GM13976 (cell line): Measurements from ENCODE around the gene AGFG1.

Experiments used
- DNase-seq: peaks from one replicate; pipeline ENCODE4 v3.0.0; 2012; ENCODE audit warnings: low spot score
- in situ Hi-C: fragments of 300-500 bp; cut with MboI; formaldehyde crosslinking; loops from one replicate; pipeline ENCODE4 v1.12.0; 2022; ENCODE audit warnings: low sequenced_read_pairs, mixed read lengths, inconsistent platforms; ENCODE audit not compliant: unreplicated experiment
- TF ChIP-seq, protein P1 (sequence below): IDR thresholded peaks from 2 replicates; pipeline ENCODE4 v1.5.1; 2012; ENCODE audit warnings: borderline replicate concordance, mild to moderate bottlenecking; ENCODE audit not compliant: insufficient read depth; ENCODE audit errors: extremely low read depth, missing control alignments, control extremely low read depth

The AGFG1 gene, protein sequence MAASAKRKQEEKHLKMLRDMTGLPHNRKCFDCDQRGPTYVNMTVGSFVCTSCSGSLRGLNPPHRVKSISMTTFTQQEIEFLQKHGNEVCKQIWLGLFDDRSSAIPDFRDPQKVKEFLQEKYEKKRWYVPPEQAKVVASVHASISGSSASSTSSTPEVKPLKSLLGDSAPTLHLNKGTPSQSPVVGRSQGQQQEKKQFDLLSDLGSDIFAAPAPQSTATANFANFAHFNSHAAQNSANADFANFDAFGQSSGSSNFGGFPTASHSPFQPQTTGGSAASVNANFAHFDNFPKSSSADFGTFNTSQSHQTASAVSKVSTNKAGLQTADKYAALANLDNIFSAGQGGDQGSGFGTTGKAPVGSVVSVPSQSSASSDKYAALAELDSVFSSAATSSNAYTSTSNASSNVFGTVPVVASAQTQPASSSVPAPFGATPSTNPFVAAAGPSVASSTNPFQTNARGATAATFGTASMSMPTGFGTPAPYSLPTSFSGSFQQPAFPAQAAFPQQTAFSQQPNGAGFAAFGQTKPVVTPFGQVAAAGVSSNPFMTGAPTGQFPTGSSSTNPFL

DNA sequence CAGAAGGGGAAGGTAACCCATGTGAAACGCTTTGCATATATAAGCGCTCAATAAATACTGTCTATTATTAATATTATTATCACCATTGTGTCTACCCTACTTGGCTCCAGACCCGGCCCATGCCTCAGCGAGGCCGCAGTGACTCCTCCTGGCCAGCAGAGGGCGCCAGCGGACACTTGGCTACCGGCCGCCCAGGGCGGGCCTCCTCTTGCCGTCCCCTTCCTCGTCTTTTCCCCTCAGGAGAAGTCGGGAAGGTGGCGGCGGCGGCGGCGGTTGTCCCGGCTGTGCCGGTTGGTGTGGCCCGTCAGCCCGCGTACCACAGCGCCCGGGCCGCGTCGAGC, at the start of gene AGFG1:
TSS of gene AGFG1 (plus strand) at position 233 of the 341 bp plus-strand sequence. CDS start 266 bp downstream, outside the sequence.
- TF ChIP-seq, protein P1, sequence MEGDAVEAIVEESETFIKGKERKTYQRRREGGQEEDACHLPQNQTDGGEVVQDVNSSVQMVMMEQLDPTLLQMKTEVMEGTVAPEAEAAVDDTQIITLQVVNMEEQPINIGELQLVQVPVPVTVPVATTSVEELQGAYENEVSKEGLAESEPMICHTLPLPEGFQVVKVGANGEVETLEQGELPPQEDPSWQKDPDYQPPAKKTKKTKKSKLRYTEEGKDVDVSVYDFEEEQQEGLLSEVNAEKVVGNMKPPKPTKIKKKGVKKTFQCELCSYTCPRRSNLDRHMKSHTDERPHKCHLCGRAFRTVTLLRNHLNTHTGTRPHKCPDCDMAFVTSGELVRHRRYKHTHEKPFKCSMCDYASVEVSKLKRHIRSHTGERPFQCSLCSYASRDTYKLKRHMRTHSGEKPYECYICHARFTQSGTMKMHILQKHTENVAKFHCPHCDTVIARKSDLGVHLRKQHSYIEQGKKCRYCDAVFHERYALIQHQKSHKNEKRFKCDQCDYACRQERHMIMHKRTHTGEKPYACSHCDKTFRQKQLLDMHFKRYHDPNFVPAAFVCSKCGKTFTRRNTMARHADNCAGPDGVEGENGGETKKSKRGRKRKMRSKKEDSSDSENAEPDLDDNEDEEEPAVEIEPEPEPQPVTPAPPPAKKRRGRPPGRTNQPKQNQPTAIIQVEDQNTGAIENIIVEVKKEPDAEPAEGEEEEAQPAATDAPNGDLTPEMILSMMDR, result peak; percentile 99
- peak; percentile 90 for DNase-seq
- in situ Hi-C loops, result no loop called here

GRCh38 chr2:227423656-227424499, 48.1 kb upstream of the AGFG1 start:
- in situ Hi-C loops, result no loop called here
- no peak for DNase-seq

GRCh38 chr2:227428731-227429285, 43.1 kb upstream of the AGFG1 start:
- no peak for DNase-seq
- in situ Hi-C loops, result no loop called here

More at GRCh38 chr2:227423656-227424499, 48.1 kb upstream of the AGFG1 start:
- TF ChIP-seq, protein P1, result no peak

GRCh38 chr2:227430639-227431038, 41.3 kb upstream of the AGFG1 start:
- TF ChIP-seq, protein P1, result no peak
- in situ Hi-C loops, result no loop called here
- no peak for DNase-seq

More at GRCh38 chr2:227428731-227429285, 43.1 kb upstream of the AGFG1 start:
- TF ChIP-seq, protein P1, result no peak

DNA sequence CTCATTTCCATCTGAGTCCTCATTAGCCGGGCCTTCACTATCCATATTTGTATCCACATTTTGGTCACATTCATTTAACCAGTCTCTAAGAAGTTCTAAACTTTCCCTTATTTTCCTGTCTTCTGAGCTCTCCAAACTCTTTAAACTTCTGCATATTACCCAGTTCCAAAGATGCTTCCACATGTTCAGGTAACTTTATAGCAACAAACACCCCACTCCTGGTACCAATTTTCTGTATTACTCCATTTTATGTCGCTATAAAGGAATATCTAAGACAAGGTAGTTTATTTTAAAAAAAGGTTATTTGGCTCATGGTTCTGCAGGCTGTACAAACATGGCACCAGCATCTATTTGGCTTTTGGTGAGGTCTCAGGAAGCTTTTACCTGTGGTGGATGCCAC, 38.8 kb upstream of the AGFG1 start:
- TF ChIP-seq, protein P1, result no peak
- in situ Hi-C loops, result no loop called here
- DNase-seq, result no peak

- no peak for DNase-seq
- TF ChIP-seq, protein P1, result no peak
- in situ Hi-C loops, result no loop called here
Observed at GRCh38 chr2:227436436-227437174, 35.4 kb upstream of the AGFG1 start.
